ENCODE data around the gene SMCO4. TPM values are rescaled to one million over a fixed set of nuclear protein-coding genes. Genes with fewer than 3 reads are reported as not detected.
A peak's percentile ranks its signal among the peaks of the same experiment; 100 is the strongest.

The SMCO4 gene
- total RNA-seq, 1 experiment from 2014 or later = not detected

- H3K4me1 ChIP-seq (ENCODE audit: low read length) = no peaks in the 10 kb centered on the region
- no peaks in the 10 kb centered on the region for H4K20me1 ChIP-seq (ENCODE audit: insufficient read depth, low read depth, low read length)
- H2AFZ ChIP-seq (ENCODE audit: low read length) = no peak overlapping the region
- H3K4me2 ChIP-seq (ENCODE audit: low read depth, low read length, poor library complexity, severe bottlenecking) = no peak overlapping the region
- no peak overlapping the region for H3K4me3 ChIP-seq (ENCODE audit: low read length)
- H3K9me2 ChIP-seq (replicated peaks; ENCODE audit: insufficient read depth, low read length) = no peaks in the 10 kb centered on the region
- no peak overlapping the region for H3K9ac ChIP-seq (ENCODE audit: low read length)
- H3K27ac ChIP-seq (ENCODE audit: low read length) = no peak overlapping the region
- H3K36me3 ChIP-seq (ENCODE audit: insufficient read depth, low read length) = no peaks in the 10 kb centered on the region
- no peaks in the 10 kb centered on the region for H3K9me3 ChIP-seq (ENCODE audit: low read length)
- DNase-seq = no peak
- no peaks in the 10 kb centered on the region for H3K79me2 ChIP-seq (ENCODE audit: low read length)
- H3K27me3 ChIP-seq (ENCODE audit: low read length) = no peaks in the 10 kb centered on the region
Measured at GRCh38 chr11:93549976-93550375, 6.8 kb upstream of the SMCO4 start.

DNA sequence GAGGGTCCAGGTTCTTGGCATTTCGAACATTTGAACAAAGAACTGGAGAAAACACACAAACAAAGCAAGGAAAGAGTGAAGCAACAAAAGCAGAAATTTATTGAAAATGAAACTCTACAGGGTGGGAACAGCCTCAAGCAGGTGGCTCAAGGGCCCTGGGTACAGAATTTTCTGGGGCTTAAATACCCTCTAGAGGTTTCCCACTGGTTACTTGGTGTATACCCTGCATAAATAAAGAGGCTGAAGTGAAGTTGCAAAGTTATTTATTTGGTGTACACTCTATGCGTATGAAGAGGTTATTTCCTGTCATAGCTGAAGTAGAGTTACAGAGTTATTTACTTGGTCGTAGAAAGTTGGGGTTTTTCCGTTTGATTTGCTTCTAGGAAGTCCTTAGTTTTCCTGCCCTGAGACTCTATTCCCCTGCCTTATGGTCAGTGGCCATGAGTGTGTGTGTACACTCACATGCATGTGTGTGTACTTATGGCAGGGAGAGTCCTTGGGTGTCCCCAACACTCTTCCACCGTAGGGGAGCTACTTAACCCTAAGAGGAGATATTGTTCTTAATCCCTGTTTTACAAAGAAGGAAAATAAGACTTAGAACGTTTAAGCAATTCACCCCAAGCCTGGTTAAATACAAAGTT is 5.6 kb upstream of the SMCO4 start:
- no peak overlapping the region for H3K27ac ChIP-seq (ENCODE audit: low read length)
- no peak for DNase-seq
- no peaks in the 10 kb centered on the region for H3K27me3 ChIP-seq (ENCODE audit: low read length)
- no peaks in the 10 kb centered on the region for H3K9me3 ChIP-seq (ENCODE audit: low read length)
- no peaks in the 10 kb centered on the region for H3K9me2 ChIP-seq (replicated peaks; ENCODE audit: insufficient read depth, low read length)
- no peaks in the 10 kb centered on the region for H3K36me3 ChIP-seq (ENCODE audit: insufficient read depth, low read length)
- no peak overlapping the region for H3K4me2 ChIP-seq (ENCODE audit: low read depth, low read length, poor library complexity, severe bottlenecking)
- no peak overlapping the region for H3K9ac ChIP-seq (ENCODE audit: low read length)
- H4K20me1 ChIP-seq (ENCODE audit: insufficient read depth, low read depth, low read length) = no peaks in the 10 kb centered on the region
- H2AFZ ChIP-seq (ENCODE audit: low read length) = no peak overlapping the region
- H3K4me1 ChIP-seq (ENCODE audit: low read length) = no peaks in the 10 kb centered on the region
- no peaks in the 10 kb centered on the region for H3K79me2 ChIP-seq (ENCODE audit: low read length)
- no peak overlapping the region for H3K4me3 ChIP-seq (ENCODE audit: low read length)

- H3K27me3 ChIP-seq (ENCODE audit: low read length) = no peaks in the 10 kb centered on the region; the same call in 1 of the 2 replicates
- H3K9ac ChIP-seq (ENCODE audit: low read length) = no peak overlapping the region
- H3K4me1 ChIP-seq (ENCODE audit: low read length) = peaks cover 6% of the 10 kb centered on the region
- H3K9me3 ChIP-seq (ENCODE audit: low read length) = no peaks in the 10 kb centered on the region
- H3K4me3 ChIP-seq (ENCODE audit: low read length) = no peak overlapping the region
- H3K4me2 ChIP-seq (ENCODE audit: low read depth, low read length, poor library complexity, severe bottlenecking) = no peak overlapping the region
- no peak overlapping the region for H3K27ac ChIP-seq (ENCODE audit: low read length)
- no peaks in the 10 kb centered on the region for H3K9me2 ChIP-seq (replicated peaks; ENCODE audit: insufficient read depth, low read length)
- no peaks in the 10 kb centered on the region for H3K36me3 ChIP-seq (ENCODE audit: insufficient read depth, low read length)
- H4K20me1 ChIP-seq (ENCODE audit: insufficient read depth, low read depth, low read length) = no peaks in the 10 kb centered on the region
- no peak overlapping the region for H2AFZ ChIP-seq (ENCODE audit: low read length)
- H3K79me2 ChIP-seq (ENCODE audit: low read length) = no peaks in the 10 kb centered on the region
- DNase-seq = no peak
Measured at GRCh38 chr11:93547773-93548172, 4.6 kb upstream of the SMCO4 start.

DNA sequence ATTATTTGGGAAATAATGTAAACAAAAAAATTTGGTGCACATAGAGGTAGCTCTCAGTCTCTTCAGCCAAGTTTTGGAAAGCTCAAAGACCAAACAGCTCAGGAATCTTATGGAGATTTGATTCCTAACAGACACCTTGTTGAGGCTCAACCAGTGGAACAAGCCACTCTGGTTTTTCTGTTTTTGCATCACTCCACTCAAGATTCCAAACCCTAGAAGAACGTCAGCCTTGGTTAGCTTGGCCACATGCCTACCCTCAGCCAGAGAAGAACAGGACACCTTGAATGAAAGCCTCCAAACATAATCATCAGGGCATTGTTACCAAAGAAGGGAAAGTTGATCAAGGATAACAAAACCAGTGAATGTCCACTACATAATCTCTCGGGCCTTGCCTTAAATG is 3.8 kb upstream of the SMCO4 start:
- H3K9ac ChIP-seq (ENCODE audit: low read length) = no peak overlapping the region
- no peaks in the 10 kb centered on the region for H3K79me2 ChIP-seq (ENCODE audit: low read length)
- H3K36me3 ChIP-seq (ENCODE audit: insufficient read depth, low read length) = no peaks in the 10 kb centered on the region
- H3K4me1 ChIP-seq (ENCODE audit: low read length) = peaks cover 13% of the 10 kb centered on the region
- no peaks in the 10 kb centered on the region; the same call in 1 of the 2 replicates for H3K27me3 ChIP-seq (ENCODE audit: low read length)
- no peaks in the 10 kb centered on the region for H4K20me1 ChIP-seq (ENCODE audit: insufficient read depth, low read depth, low read length)
- H3K4me3 ChIP-seq (ENCODE audit: low read length) = no peak overlapping the region
- no peak overlapping the region for H2AFZ ChIP-seq (ENCODE audit: low read length)
- H3K9me2 ChIP-seq (replicated peaks; ENCODE audit: insufficient read depth, low read length) = no peaks in the 10 kb centered on the region
- no peak for DNase-seq
- H3K9me3 ChIP-seq (ENCODE audit: low read length) = no peaks in the 10 kb centered on the region
- H3K27ac ChIP-seq (ENCODE audit: low read length) = no peak overlapping the region
- H3K4me2 ChIP-seq (ENCODE audit: low read depth, low read length, poor library complexity, severe bottlenecking) = no peak overlapping the region

- H3K27ac ChIP-seq (ENCODE audit: low read length) = no peak overlapping the region
- H3K9ac ChIP-seq (ENCODE audit: low read length) = no peak overlapping the region
- H3K4me3 ChIP-seq (ENCODE audit: low read length) = no peak overlapping the region
- no peaks in the 10 kb centered on the region for H3K36me3 ChIP-seq (ENCODE audit: insufficient read depth, low read length)
- no peaks in the 10 kb centered on the region for H4K20me1 ChIP-seq (ENCODE audit: insufficient read depth, low read depth, low read length)
- no peaks in the 10 kb centered on the region for H3K79me2 ChIP-seq (ENCODE audit: low read length)
- H3K4me1 ChIP-seq (ENCODE audit: low read length) = peaks cover 13% of the 10 kb centered on the region
- no peak overlapping the region for H2AFZ ChIP-seq (ENCODE audit: low read length)
- no peak for DNase-seq
- no peak overlapping the region for H3K4me2 ChIP-seq (ENCODE audit: low read depth, low read length, poor library complexity, severe bottlenecking)
- no peaks in the 10 kb centered on the region for H3K9me3 ChIP-seq (ENCODE audit: low read length)
- no peaks in the 10 kb centered on the region; the same call in 1 of the 2 replicates for H3K27me3 ChIP-seq (ENCODE audit: low read length)
- H3K9me2 ChIP-seq (replicated peaks; ENCODE audit: insufficient read depth, low read length) = no peaks in the 10 kb centered on the region
Measured at GRCh38 chr11:93545566-93545965, 2.4 kb upstream of the SMCO4 start.

DNA sequence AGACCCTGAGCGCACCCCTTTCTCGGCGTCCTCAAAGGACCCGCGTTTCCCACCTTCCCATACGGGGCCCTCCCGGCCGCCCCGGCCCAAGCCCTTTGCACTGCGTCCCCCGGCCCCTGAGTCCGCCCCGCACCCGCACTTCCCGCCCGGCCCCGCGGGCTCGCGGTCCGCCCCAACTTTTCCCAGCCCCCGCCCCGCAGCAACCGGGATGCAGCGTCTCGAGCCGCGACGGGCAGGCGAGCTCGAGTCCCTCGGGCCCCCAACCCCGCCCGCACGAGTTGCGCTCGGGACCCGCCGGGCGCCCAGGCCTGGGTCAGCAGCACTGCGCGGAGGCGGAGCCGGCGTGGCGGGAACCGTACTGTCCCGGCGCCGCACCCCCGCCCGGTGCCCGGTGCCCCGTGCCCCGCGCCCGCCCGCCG is 371 bp downstream of the SMCO4 start:
- no peaks in the 10 kb centered on the region; the same call in 1 of the 2 replicates for H3K27me3 ChIP-seq (ENCODE audit: low read length)
- H3K27ac ChIP-seq (ENCODE audit: low read length) = no peak overlapping the region
- no peaks in the 10 kb centered on the region for H4K20me1 ChIP-seq (ENCODE audit: insufficient read depth, low read depth, low read length)
- no peaks in the 10 kb centered on the region for H3K9me2 ChIP-seq (replicated peaks; ENCODE audit: insufficient read depth, low read length)
- H3K9me3 ChIP-seq (ENCODE audit: low read length) = no peaks in the 10 kb centered on the region
- DNase-seq = no peak
- H3K4me2 ChIP-seq (ENCODE audit: low read depth, low read length, poor library complexity, severe bottlenecking) = peak overlapping the region; percentile 67
- H3K79me2 ChIP-seq (ENCODE audit: low read length) = no peaks in the 10 kb centered on the region
- H3K36me3 ChIP-seq (ENCODE audit: insufficient read depth, low read length) = no peaks in the 10 kb centered on the region
- peaks cover 13% of the 10 kb centered on the region for H3K4me1 ChIP-seq (ENCODE audit: low read length)
- H2AFZ ChIP-seq (ENCODE audit: low read length) = peak overlapping the region; percentile 78; the same call in 1 of the 2 replicates
- peak overlapping the region; percentile 42 for H3K9ac ChIP-seq (ENCODE audit: low read length)
- peak overlapping the region; percentile 58; the same call in 1 of the 2 replicates for H3K4me3 ChIP-seq (ENCODE audit: low read length)

DNA sequence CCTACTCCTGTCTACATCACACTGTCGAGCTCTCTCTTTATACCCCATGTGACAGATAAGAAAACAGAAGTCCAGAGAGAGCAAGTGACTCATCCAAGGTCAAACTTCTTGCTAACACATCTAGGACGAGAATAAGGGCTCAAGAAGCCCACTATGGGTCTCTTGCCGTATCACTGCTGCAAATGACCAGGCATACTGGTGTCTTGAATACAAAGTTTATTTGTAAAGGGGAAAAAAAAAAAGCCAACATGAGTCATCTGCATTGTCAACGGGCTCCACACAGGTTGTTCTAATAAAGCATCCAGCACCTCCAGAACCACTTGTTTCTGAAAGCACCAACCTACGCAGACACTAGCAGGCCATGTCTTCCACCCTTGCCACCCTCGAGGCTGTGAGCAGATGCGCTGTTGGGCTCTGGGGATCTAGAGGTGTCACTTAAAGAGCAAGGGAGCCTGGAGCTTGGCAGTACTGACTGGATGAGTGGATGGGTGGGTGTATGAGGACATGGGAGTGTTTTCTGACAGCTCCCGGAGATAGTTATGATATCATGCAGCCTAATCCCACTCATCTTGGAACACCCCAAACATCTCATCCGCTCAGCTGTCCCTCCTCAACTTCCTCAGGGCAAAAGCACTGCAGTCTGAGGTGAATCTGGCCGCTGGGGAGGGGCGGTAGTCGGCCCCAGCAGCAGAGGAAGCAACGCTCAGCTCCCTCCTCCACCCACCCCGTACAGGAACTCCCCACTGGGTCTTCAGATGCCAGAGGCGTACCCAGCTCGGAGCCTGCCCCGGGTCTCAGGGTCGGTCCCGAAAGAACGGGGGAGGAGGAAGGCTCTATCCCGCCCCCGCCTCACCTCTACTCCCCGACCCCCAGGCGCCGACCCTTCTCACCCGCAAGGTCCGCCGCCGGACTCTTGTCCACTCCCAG is 1.0 kb downstream of the SMCO4 start:
- Histone ChIP-seq H3K36me3 (ENCODE audit: insufficient read depth, low read length) (no peaks in the 10 kb centered on the region), H3K9ac (ENCODE audit: low read length) (peak overlapping the region; percentile 42), H3K4me1 (ENCODE audit: low read length) (peaks cover 13% of the 10 kb centered on the region), H2AFZ (ENCODE audit: low read length) (peak overlapping the region; percentile 78; the same call in 1 of the 2 replicates), H3K4me2 (ENCODE audit: low read depth, low read length, poor library complexity, severe bottlenecking) (peak overlapping the region; percentile 67), H3K9me2 (replicated peaks; ENCODE audit: insufficient read depth, low read length) (no peaks in the 10 kb centered on the region), H3K27me3 (ENCODE audit: low read length) (no peaks in the 10 kb centered on the region; the same call in 1 of the 2 replicates), H3K4me3 (ENCODE audit: low read length) (peak overlapping the region; percentile 58; the same call in 1 of the 2 replicates), H3K79me2 (ENCODE audit: low read length) (no peaks in the 10 kb centered on the region), H4K20me1 (ENCODE audit: insufficient read depth, low read depth, low read length) (no peaks in the 10 kb centered on the region), H3K27ac (ENCODE audit: low read length) (no peak overlapping the region), H3K9me3 (ENCODE audit: low read length) (no peaks in the 10 kb centered on the region)
- no peak for DNase-seq

GRCh38 chr11:93540896-93541553 is 2.2 kb downstream of the SMCO4 start:
- Histone ChIP-seq H3K4me3 (ENCODE audit: low read length) (no peak overlapping the region), H3K79me2 (ENCODE audit: low read length) (no peaks in the 10 kb centered on the region), H3K9ac (ENCODE audit: low read length) (no peak overlapping the region), H3K27ac (ENCODE audit: low read length) (no peak overlapping the region), H3K9me3 (ENCODE audit: low read length) (no peaks in the 10 kb centered on the region), H3K9me2 (replicated peaks; ENCODE audit: insufficient read depth, low read length) (no peaks in the 10 kb centered on the region), H2AFZ (ENCODE audit: low read length) (no peak overlapping the region), H3K4me2 (ENCODE audit: low read depth, low read length, poor library complexity, severe bottlenecking) (no peak overlapping the region), H3K4me1 (ENCODE audit: low read length) (peaks cover 13% of the 10 kb centered on the region), H4K20me1 (ENCODE audit: insufficient read depth, low read depth, low read length) (no peaks in the 10 kb centered on the region), H3K27me3 (ENCODE audit: low read length) (no peaks in the 10 kb centered on the region; the same call in 1 of the 2 replicates), H3K36me3 (ENCODE audit: insufficient read depth, low read length) (no peaks in the 10 kb centered on the region)
- DNase-seq = no peak
